ENCODE results near the gene ATP2A3.
A peak's percentile ranks its signal among the peaks of the same experiment; 100 is the strongest.

Gene ATP2A3

GRCh38 chr17:3970668-3971067 lies 6.4 kb upstream of the ATP2A3 start:
- no peak overlapping the region for H3K4me3 Mint-ChIP-seq
- H3K9me3 Mint-ChIP-seq: no peaks in the 10 kb centered on the region
- no peaks in the 10 kb centered on the region for H3K36me3 Mint-ChIP-seq (ENCODE audit: low read depth)
- no peak overlapping the region for H3K27ac Mint-ChIP-seq
- H3K4me1 Mint-ChIP-seq (ENCODE audit: low read depth): peaks cover 35% of the 10 kb centered on the region
- no peaks in the 10 kb centered on the region for H3K27me3 Mint-ChIP-seq

- no peaks in the 10 kb centered on the region for H3K36me3 Mint-ChIP-seq (ENCODE audit: low read depth)
- H3K27ac Mint-ChIP-seq: no peak overlapping the region
- no peak overlapping the region for H3K4me3 Mint-ChIP-seq
- no peaks in the 10 kb centered on the region for H3K27me3 Mint-ChIP-seq
- H3K4me1 Mint-ChIP-seq (ENCODE audit: low read depth): peaks cover 41% of the 10 kb centered on the region
- H3K9me3 Mint-ChIP-seq: no peaks in the 10 kb centered on the region
Measured at GRCh38 chr17:3969963-3970362, 5.7 kb upstream of the ATP2A3 start.

- no peaks in the 10 kb centered on the region for H3K27me3 Mint-ChIP-seq
- peak overlapping the region; percentile 22 for H3K4me3 Mint-ChIP-seq
- peak overlapping the region; percentile 19 for H3K27ac Mint-ChIP-seq
- peaks cover 41% of the 10 kb centered on the region for H3K4me1 Mint-ChIP-seq (ENCODE audit: low read depth)
- no peaks in the 10 kb centered on the region for H3K36me3 Mint-ChIP-seq (ENCODE audit: low read depth)
- H3K9me3 Mint-ChIP-seq: no peaks in the 10 kb centered on the region
Measured at GRCh38 chr17:3968886-3969524, 4.8 kb upstream of the ATP2A3 start.

- H3K4me1 Mint-ChIP-seq (ENCODE audit: low read depth): peaks cover 42% of the 10 kb centered on the region
- no peaks in the 10 kb centered on the region for H3K36me3 Mint-ChIP-seq (ENCODE audit: low read depth)
- H3K27me3 Mint-ChIP-seq: no peaks in the 10 kb centered on the region
- no peak overlapping the region for H3K27ac Mint-ChIP-seq
- H3K4me3 Mint-ChIP-seq: no peak overlapping the region
- no peaks in the 10 kb centered on the region for H3K9me3 Mint-ChIP-seq
Measured at GRCh38 chr17:3968015-3968414, 3.8 kb upstream of the ATP2A3 start.

GRCh38 chr17:3966720-3967363 lies 2.6 kb upstream of the ATP2A3 start:
- Mint-ChIP-seq H3K4me1 (ENCODE audit: low read depth) (peaks cover 42% of the 10 kb centered on the region), H3K36me3 (ENCODE audit: low read depth) (no peaks in the 10 kb centered on the region), H3K27me3 (no peaks in the 10 kb centered on the region), H3K9me3 (no peaks in the 10 kb centered on the region), H3K27ac (peak overlapping the region; percentile 16), H3K4me3 (peak overlapping the region; percentile 41)

GRCh38 chr17:3965118-3965800 lies 1.0 kb upstream of the ATP2A3 start:
- H3K27ac Mint-ChIP-seq: peak overlapping the region; percentile 83

GRCh38 chr17:3963237-3964201 lies 718 bp downstream of the ATP2A3 start:
- Mint-ChIP-seq H3K4me1 (ENCODE audit: low read depth) (peaks cover 64% of the 10 kb centered on the region), H3K9me3 (no peaks in the 10 kb centered on the region), H3K4me3 (peak overlapping the region; percentile 88), H3K36me3 (ENCODE audit: low read depth) (peaks cover 4% of the 10 kb centered on the region), H3K27me3 (no peaks in the 10 kb centered on the region), H3K27ac (peak overlapping the region; percentile 80)

More at GRCh38 chr17:3965118-3965800, 1.0 kb upstream of the ATP2A3 start:
- peaks cover 57% of the 10 kb centered on the region for H3K4me1 Mint-ChIP-seq (ENCODE audit: low read depth)
- H3K27me3 Mint-ChIP-seq: no peaks in the 10 kb centered on the region
- H3K36me3 Mint-ChIP-seq (ENCODE audit: low read depth): no peaks in the 10 kb centered on the region
- peak overlapping the region; percentile 88 for H3K4me3 Mint-ChIP-seq
- H3K9me3 Mint-ChIP-seq: no peaks in the 10 kb centered on the region

GRCh38 chr17:3962965-3963236 lies 1.3 kb downstream of the ATP2A3 start:
- Mint-ChIP-seq H3K36me3 (ENCODE audit: low read depth) (peaks cover 4% of the 10 kb centered on the region), H3K4me3 (peak overlapping the region; percentile 88), H3K4me1 (ENCODE audit: low read depth) (peaks cover 67% of the 10 kb centered on the region), H3K27ac (peak overlapping the region; percentile 80), H3K27me3 (no peaks in the 10 kb centered on the region), H3K9me3 (no peaks in the 10 kb centered on the region)

- H3K27ac Mint-ChIP-seq: peak overlapping the region; percentile 56
- H3K27me3 Mint-ChIP-seq: no peaks in the 10 kb centered on the region
- H3K36me3 Mint-ChIP-seq (ENCODE audit: low read depth): peaks cover 4% of the 10 kb centered on the region
- H3K4me1 Mint-ChIP-seq (ENCODE audit: low read depth): peaks cover 68% of the 10 kb centered on the region
- H3K4me3 Mint-ChIP-seq: peak overlapping the region; percentile 88
- no peaks in the 10 kb centered on the region for H3K9me3 Mint-ChIP-seq
Measured at GRCh38 chr17:3962217-3962964, 1.8 kb downstream of the ATP2A3 start.

GRCh38 chr17:3961564-3962047 lies 2.6 kb downstream of the ATP2A3 start:
- peak overlapping the region; percentile 88 for H3K4me3 Mint-ChIP-seq
- H3K36me3 Mint-ChIP-seq (ENCODE audit: low read depth): peaks cover 9% of the 10 kb centered on the region
- H3K4me1 Mint-ChIP-seq (ENCODE audit: low read depth): peaks cover 71% of the 10 kb centered on the region
- no peaks in the 10 kb centered on the region for H3K27me3 Mint-ChIP-seq
- peak overlapping the region; percentile 56 for H3K27ac Mint-ChIP-seq
- H3K9me3 Mint-ChIP-seq: no peaks in the 10 kb centered on the region

GRCh38 chr17:3960764-3961163 lies 3.5 kb downstream of the ATP2A3 start:
- no peaks in the 10 kb centered on the region for H3K9me3 Mint-ChIP-seq
- peaks cover 75% of the 10 kb centered on the region for H3K4me1 Mint-ChIP-seq (ENCODE audit: low read depth)
- H3K27ac Mint-ChIP-seq: peak overlapping the region; percentile 55
- peak overlapping the region; percentile 54 for H3K4me3 Mint-ChIP-seq
- H3K27me3 Mint-ChIP-seq: no peaks in the 10 kb centered on the region
- H3K36me3 Mint-ChIP-seq (ENCODE audit: low read depth): peaks cover 9% of the 10 kb centered on the region

GRCh38 chr17:3959921-3960601 lies 4.2 kb downstream of the ATP2A3 start:
- Mint-ChIP-seq H3K9me3 (no peaks in the 10 kb centered on the region), H3K27ac (peak overlapping the region; percentile 55), H3K4me3 (peak overlapping the region; percentile 54), H3K27me3 (no peaks in the 10 kb centered on the region), H3K36me3 (ENCODE audit: low read depth) (peaks cover 9% of the 10 kb centered on the region), H3K4me1 (ENCODE audit: low read depth) (peaks cover 72% of the 10 kb centered on the region)

GRCh38 chr17:3959295-3959899 lies 4.8 kb downstream of the ATP2A3 start:
- peaks cover 72% of the 10 kb centered on the region for H3K4me1 Mint-ChIP-seq (ENCODE audit: low read depth)
- no peaks in the 10 kb centered on the region for H3K9me3 Mint-ChIP-seq
- H3K36me3 Mint-ChIP-seq (ENCODE audit: low read depth): peaks cover 9% of the 10 kb centered on the region
- H3K27me3 Mint-ChIP-seq: no peaks in the 10 kb centered on the region
- H3K4me3 Mint-ChIP-seq: no peak overlapping the region
- H3K27ac Mint-ChIP-seq: peak overlapping the region; percentile 76

All from stimulated activated naive CD8-positive, alpha-beta T cell treated with anti-CD3 and anti-CD28 coated beads, Interleukin-15, Interleukin-2, amounts not matched to agents 100 ng/mL and 50 ng/mL, for 24 hours (primary cell).